Liver (tissue), 9 donors: ENCODE data around the gene TNFRSF1B. TPM values are rescaled to one million over a fixed set of nuclear protein-coding genes. Genes with fewer than 3 reads are reported as not detected.

Source experiments
- DNase-seq: peaks from one replicate; pipeline ENCODE4 v3.0.0-alpha.2; 2017; ENCODE audit warnings: low spot score
- H3K27ac ChIP-seq, 2 donors: one replicate each; pipeline ENCODE4 v1.7.0; 2013; ENCODE audit warnings: inconsistent platforms in 2 of 2, low read length in 2 of 2, control low read depth in 1 of 2, low read depth in 1 of 2, mild to moderate bottlenecking in 1 of 2
- H3K27me3 ChIP-seq, 4 donors: one replicate each; pipeline versions ENCODE4 v1.6.1 to v1.7.0; 2013; ENCODE audit warnings: low read length in 3 of 4, inconsistent platforms in 1 of 4, mild to moderate bottlenecking in 1 of 4, moderate library complexity in 1 of 4; ENCODE audit not compliant: control insufficient read depth in 4 of 4, insufficient read depth in 4 of 4
- H3K36me3 ChIP-seq, 4 donors: one replicate each; pipeline versions ENCODE4 v1.6.1 to v1.7.0; 2013; ENCODE audit warnings: low read length in 3 of 4, mild to moderate bottlenecking in 3 of 4, low read depth in 1 of 4, moderate library complexity in 1 of 4; ENCODE audit not compliant: control insufficient read depth in 4 of 4, insufficient read depth in 3 of 4
- H3K4me1 ChIP-seq, 4 donors: one replicate each; pipeline versions ENCODE4 v1.6.1 to v1.7.0; 2013; ENCODE audit warnings: low read length in 3 of 4, mild to moderate bottlenecking in 3 of 4, moderate library complexity in 1 of 4; ENCODE audit not compliant: control insufficient read depth in 4 of 4, insufficient read depth in 4 of 4
- H3K4me3 ChIP-seq, 3 donors: one replicate each; pipeline versions ENCODE4 v1.6.1 to v1.7.0; 2013; ENCODE audit warnings: low read length in 3 of 3, control low read depth in 1 of 3, low read depth in 1 of 3, mild to moderate bottlenecking in 1 of 3
- H3K9ac ChIP-seq, 2 donors: one replicate each; pipeline ENCODE4 v1.7.0; 2013; ENCODE audit warnings: low read length in 2 of 2, mild to moderate bottlenecking in 2 of 2, moderate library complexity in 2 of 2, control low read depth in 1 of 2, low read depth in 1 of 2
- H3K9me3 ChIP-seq, 4 donors: one replicate each; pipeline versions ENCODE4 v1.6.1 to v1.7.0; 2013; ENCODE audit warnings: low read length in 3 of 4; ENCODE audit not compliant: control insufficient read depth in 4 of 4
- ATF3 ChIP-seq: IDR thresholded peaks from 2 replicates; pipeline ENCODE4 v1.6.1; 2016; ENCODE audit warnings: antibody characterized with exemption
- CTCF ChIP-seq: fragments of 150-350 bp; IDR thresholded peaks from 2 replicates; pipeline ENCODE4 v1.5.1; 2017; ENCODE audit warnings: improper control_type of control experiment, low read depth, low read length; ENCODE audit not compliant: missing input control
- EGR1 ChIP-seq, 2 donors: IDR thresholded peaks; 2 replicates each; pipeline ENCODE4 v1.6.1; 2016 to 2018; ENCODE audit warnings: antibody characterized with exemption in 2 of 2, low read depth in 2 of 2
- FOXA1 ChIP-seq: IDR thresholded peaks from 2 replicates; pipeline ENCODE4 v1.6.1; 2016; ENCODE audit warnings: antibody characterized with exemption
- FOXA2 ChIP-seq: IDR thresholded peaks from 2 replicates; pipeline ENCODE4 v1.6.1; 2016; ENCODE audit warnings: antibody characterized with exemption
- GABPA ChIP-seq, 2 donors: IDR thresholded peaks in 1 of 2; conservative IDR thresholded peaks in 1 of 2; 2 replicates each; pipeline ENCODE4 v1.6.1; 2016; ENCODE audit warnings: antibody characterized with exemption in 2 of 2, mild to moderate bottlenecking in 1 of 2, moderate library complexity in 1 of 2
- HNF4A ChIP-seq, 2 donors: conservative IDR thresholded peaks; 2 replicates each; pipeline ENCODE4 v1.6.1; 2016; ENCODE audit warnings: antibody characterized with exemption in 2 of 2, mild to moderate bottlenecking in 2 of 2
- HNF4G ChIP-seq: IDR thresholded peaks from 2 replicates; pipeline ENCODE4 v1.6.1; 2016; ENCODE audit warnings: antibody characterized with exemption
- JUND ChIP-seq, 2 donors: IDR thresholded peaks; 2 replicates each; pipeline ENCODE4 v1.6.1; 2016; ENCODE audit warnings: antibody characterized with exemption in 2 of 2
- NR2F2 ChIP-seq: IDR thresholded peaks from 2 replicates; pipeline ENCODE4 v1.6.1; 2016; ENCODE audit warnings: antibody characterized with exemption
- RAD21 ChIP-seq, 2 donors: IDR thresholded peaks; 2 replicates each; pipeline ENCODE4 v1.6.1; 2016; ENCODE audit warnings: antibody characterized with exemption in 2 of 2, mild to moderate bottlenecking in 2 of 2
- RXRA ChIP-seq, 2 donors: IDR thresholded peaks; 2 replicates each; pipeline ENCODE4 v1.6.1; 2017 to 2018; ENCODE audit warnings: antibody characterized with exemption in 2 of 2, mild to moderate bottlenecking in 1 of 2
- SP1 ChIP-seq: IDR thresholded peaks from 2 replicates; pipeline ENCODE4 v1.6.1; 2018; ENCODE audit warnings: antibody characterized with exemption, mild to moderate bottlenecking
- TAF1 ChIP-seq: conservative IDR thresholded peaks from 2 replicates; pipeline ENCODE4 v1.6.1; 2016; ENCODE audit warnings: antibody characterized with exemption, mild to moderate bottlenecking
- YY1 ChIP-seq: IDR thresholded peaks from 2 replicates; pipeline ENCODE4 v1.6.1; 2016; ENCODE audit warnings: antibody characterized with exemption, mild to moderate bottlenecking
- WGBS: extraction: QIAGEN DNeasy Blood & Tissue Kit; methylation state at CpG from one replicate; pipeline ENCODE4 v1.1.7; 2013; 5-methylcytosine and 5-hydroxymethylcytosine counted together
- polyA plus RNA-seq, 2 donors: library from polyadenylated mRNA; stranded (reverse) in 1 of 2; unstranded in 1 of 2; fragments of 200-250 nt in 1 of 2; fragments of >200 nt in 1 of 2; fragmentation: Nextera tagmentation in 1 of 2; extraction: Ambion mirVana in 1 of 2; gene quantifications; one replicate each; pipeline versions ENCODE4 v1.2.1 to v1.2.3, GENCODE V29; 2013 to 2015
- total RNA-seq, 2 donors: library from RNA; depleted of rRNA; stranded (reverse); fragments of >200 nt; gene quantifications; one replicate each; pipeline ENCODE4 v1.2.3, GENCODE V29; 2014
- TF ChIP-seq, protein P1 (sequence below): IDR thresholded peaks from 2 replicates; pipeline ENCODE4 v1.6.1; 2016; ENCODE audit warnings: antibody characterized with exemption
- TF ChIP-seq, protein P2 (sequence below): IDR thresholded peaks from 2 replicates; pipeline ENCODE4 v1.6.1; 2016; ENCODE audit warnings: antibody characterized with exemption
- TF ChIP-seq, protein P3 (sequence below): IDR thresholded peaks from 2 replicates; pipeline ENCODE4 v1.6.1; 2016; ENCODE audit warnings: antibody characterized with exemption, mild to moderate bottlenecking
- donor health status: healthy.
- donor health status: healthy.
- donor health status: healthy.
- donor health status: healthy.
- donor health status: healthy.

The TNFRSF1B gene
- total and polyA plus RNA-seq, 4 donors = 7.2 to 19.6 (median 16.5) TPM

- Histone ChIP-seq H3K4me3 (no peak overlapping the region), H3K9ac (peak overlapping the region in 1 of 2 donors; percentile 3), H3K27me3 (no peaks in the 10 kb centered on the region), H3K27ac (peak overlapping the region; percentile 66 to 68), H3K4me1 (peaks cover 2 to 25% (median 9%) of the 10 kb centered on the region in 4 donors), H3K9me3 (no peaks in the 10 kb centered on the region), H3K36me3 (no peaks in the 10 kb centered on the region)
- no peak for TF ChIP-seq HNF4G
- TF ChIP-seq, protein P1, sequence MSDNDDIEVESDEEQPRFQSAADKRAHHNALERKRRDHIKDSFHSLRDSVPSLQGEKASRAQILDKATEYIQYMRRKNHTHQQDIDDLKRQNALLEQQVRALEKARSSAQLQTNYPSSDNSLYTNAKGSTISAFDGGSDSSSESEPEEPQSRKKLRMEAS = peak; percentile 56
- TF ChIP-seq NR2F2 = no peak
- TF ChIP-seq YY1 = peak; percentile 26
- no peak for TF ChIP-seq RXRA (IDR thresholded peaks at IDR 0.05)
- no peak for TF ChIP-seq GABPA (IDR thresholded peaks at IDR 0.05 in 1 of 2, conservative IDR thresholded peaks at IDR 0.05 in 1 of 2)
- peak in 1 of 2 donors; percentile 12 for TF ChIP-seq JUND (IDR thresholded peaks at IDR 0.05)
- no peak for TF ChIP-seq FOXA1
- peak; percentile 35 to 36 for TF ChIP-seq RAD21 (IDR thresholded peaks at IDR 0.05)
- TF ChIP-seq HNF4A (conservative IDR thresholded peaks at IDR 0.05) = no peak
- no peak for TF ChIP-seq TAF1
- no peak for TF ChIP-seq SP1
- no peak for TF ChIP-seq EGR1 (IDR thresholded peaks at IDR 0.05; ENCODE audit: low read depth in 2 of 2)
- no peak for TF ChIP-seq CTCF
- no peak for TF ChIP-seq FOXA2
- 63% methylated on average over 17 of the region's 17 CpGs for WGBS
- no peak for DNase-seq
Measured at GRCh38 chr1:12143631-12144155, 23.1 kb upstream of the TNFRSF1B start.

- Histone ChIP-seq H3K4me1 (peaks cover 6 to 28% (median 10%) of the 10 kb centered on the region in 4 donors), H3K27me3 (no peaks in the 10 kb centered on the region), H3K9me3 (no peaks in the 10 kb centered on the region), H3K9ac (peak overlapping the region in 1 of 2 donors; percentile 3), H3K36me3 (no peaks in the 10 kb centered on the region), H3K4me3 (no peak overlapping the region), H3K27ac (peak overlapping the region; percentile 66 to 68)
- 78% methylated on average over 8 of the region's 8 CpGs for WGBS
- TF ChIP-seq, protein P2, sequence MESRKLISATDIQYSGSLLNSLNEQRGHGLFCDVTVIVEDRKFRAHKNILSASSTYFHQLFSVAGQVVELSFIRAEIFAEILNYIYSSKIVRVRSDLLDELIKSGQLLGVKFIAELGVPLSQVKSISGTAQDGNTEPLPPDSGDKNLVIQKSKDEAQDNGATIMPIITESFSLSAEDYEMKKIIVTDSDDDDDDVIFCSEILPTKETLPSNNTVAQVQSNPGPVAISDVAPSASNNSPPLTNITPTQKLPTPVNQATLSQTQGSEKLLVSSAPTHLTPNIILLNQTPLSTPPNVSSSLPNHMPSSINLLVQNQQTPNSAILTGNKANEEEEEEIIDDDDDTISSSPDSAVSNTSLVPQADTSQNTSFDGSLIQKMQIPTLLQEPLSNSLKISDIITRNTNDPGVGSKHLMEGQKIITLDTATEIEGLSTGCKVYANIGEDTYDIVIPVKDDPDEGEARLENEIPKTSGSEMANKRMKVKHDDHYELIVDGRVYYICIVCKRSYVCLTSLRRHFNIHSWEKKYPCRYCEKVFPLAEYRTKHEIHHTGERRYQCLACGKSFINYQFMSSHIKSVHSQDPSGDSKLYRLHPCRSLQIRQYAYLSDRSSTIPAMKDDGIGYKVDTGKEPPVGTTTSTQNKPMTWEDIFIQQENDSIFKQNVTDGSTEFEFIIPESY = no peak
- TF ChIP-seq CTCF (no peak), SP1 (no peak), HNF4A (conservative IDR thresholded peaks at IDR 0.05) (no peak), ATF3 (no peak), YY1 (no peak), JUND (IDR thresholded peaks at IDR 0.05) (no peak), RAD21 (IDR thresholded peaks at IDR 0.05) (no peak), FOXA2 (no peak), FOXA1 (no peak), HNF4G (no peak), EGR1 (IDR thresholded peaks at IDR 0.05; ENCODE audit: low read depth in 2 of 2) (no peak), NR2F2 (no peak), GABPA (IDR thresholded peaks at IDR 0.05 in 1 of 2, conservative IDR thresholded peaks at IDR 0.05 in 1 of 2) (no peak)
- TF ChIP-seq, protein P3, sequence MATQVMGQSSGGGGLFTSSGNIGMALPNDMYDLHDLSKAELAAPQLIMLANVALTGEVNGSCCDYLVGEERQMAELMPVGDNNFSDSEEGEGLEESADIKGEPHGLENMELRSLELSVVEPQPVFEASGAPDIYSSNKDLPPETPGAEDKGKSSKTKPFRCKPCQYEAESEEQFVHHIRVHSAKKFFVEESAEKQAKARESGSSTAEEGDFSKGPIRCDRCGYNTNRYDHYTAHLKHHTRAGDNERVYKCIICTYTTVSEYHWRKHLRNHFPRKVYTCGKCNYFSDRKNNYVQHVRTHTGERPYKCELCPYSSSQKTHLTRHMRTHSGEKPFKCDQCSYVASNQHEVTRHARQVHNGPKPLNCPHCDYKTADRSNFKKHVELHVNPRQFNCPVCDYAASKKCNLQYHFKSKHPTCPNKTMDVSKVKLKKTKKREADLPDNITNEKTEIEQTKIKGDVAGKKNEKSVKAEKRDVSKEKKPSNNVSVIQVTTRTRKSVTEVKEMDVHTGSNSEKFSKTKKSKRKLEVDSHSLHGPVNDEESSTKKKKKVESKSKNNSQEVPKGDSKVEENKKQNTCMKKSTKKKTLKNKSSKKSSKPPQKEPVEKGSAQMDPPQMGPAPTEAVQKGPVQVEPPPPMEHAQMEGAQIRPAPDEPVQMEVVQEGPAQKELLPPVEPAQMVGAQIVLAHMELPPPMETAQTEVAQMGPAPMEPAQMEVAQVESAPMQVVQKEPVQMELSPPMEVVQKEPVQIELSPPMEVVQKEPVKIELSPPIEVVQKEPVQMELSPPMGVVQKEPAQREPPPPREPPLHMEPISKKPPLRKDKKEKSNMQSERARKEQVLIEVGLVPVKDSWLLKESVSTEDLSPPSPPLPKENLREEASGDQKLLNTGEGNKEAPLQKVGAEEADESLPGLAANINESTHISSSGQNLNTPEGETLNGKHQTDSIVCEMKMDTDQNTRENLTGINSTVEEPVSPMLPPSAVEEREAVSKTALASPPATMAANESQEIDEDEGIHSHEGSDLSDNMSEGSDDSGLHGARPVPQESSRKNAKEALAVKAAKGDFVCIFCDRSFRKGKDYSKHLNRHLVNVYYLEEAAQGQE = no peak
- no peak for DNase-seq
Measured at GRCh38 chr1:12144236-12144635, 22.6 kb upstream of the TNFRSF1B start.
